GM20431 (cell line): ENCODE data around the gene VSNL1.

Source experiments
- in situ Hi-C: fragments of 300-500 bp; cut with MseI, MboI; formaldehyde crosslinking; loops from one replicate; pipeline ENCODE4 v1.15.0; 2020; ENCODE audit warnings: low sequenced_read_pairs; ENCODE audit not compliant: unreplicated experiment

The VSNL1 gene

DNA sequence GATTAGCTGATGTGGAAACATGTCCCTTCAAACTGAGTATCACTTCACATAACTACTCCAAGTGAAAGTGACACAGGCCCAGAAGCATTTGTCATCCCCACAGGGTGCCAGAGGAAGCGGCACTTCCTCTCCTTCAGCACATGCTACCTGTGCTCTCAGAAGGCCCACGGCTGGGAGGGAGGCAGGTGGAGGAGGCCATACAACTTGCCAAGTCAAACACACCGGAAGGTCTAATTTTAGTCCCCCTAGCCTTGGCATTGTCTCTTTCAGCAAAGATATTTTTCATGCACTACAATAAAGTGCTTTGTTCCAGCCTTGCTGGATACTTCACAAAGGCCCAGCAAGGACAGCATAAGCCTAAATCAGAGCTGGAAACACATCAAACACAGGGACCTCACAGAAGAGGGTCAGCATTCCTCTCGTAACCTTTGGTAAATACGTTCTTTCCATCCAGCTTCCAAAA is 38.0 kb downstream of the VSNL1 start:
- in situ Hi-C loops: no loop called here

- in situ Hi-C loops: no loop called here
Measured at GRCh38 chr2:17579605-17580318, 39.3 kb downstream of the VSNL1 start.

DNA sequence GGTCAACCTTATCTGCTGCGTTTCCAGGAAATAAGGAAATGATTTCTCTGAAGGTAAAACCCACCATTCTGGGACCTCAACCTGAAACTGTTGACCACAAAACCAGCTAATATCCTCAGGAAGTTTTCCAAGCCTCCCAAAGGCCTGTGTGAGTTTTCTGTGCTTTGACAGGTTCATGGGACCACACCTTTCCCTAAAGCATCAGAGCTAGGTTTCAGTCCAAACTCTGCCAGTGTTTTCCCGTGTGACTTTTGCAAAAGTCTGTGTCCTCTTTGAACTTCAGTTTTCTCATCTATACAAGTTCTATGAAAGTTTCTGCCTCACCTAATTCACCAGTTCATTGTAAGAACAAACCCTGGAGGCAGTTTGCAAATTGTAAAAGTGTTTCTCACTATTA is 39.8 kb downstream of the VSNL1 start:
- in situ Hi-C loops: no loop called here

DNA sequence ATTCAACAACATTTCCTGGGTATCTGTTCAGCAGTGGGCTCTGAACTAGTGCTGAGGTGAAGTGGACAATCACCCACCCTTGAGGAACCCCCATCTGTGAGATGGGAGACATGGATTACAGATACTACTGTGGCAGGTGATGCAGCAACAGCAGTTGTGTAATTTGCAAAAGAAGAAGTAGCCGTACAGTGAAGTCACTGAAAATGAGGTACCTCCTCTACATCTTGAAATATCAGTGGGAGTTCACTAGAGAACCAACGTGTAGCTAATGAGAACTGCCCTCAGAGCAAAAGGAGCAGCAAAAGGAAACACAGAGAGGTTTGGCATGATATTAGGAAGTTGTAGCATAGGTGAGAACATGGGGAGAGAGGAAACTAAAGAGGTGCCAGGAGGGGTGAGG is 41.3 kb downstream of the VSNL1 start:
- in situ Hi-C loops: no loop called here

DNA sequence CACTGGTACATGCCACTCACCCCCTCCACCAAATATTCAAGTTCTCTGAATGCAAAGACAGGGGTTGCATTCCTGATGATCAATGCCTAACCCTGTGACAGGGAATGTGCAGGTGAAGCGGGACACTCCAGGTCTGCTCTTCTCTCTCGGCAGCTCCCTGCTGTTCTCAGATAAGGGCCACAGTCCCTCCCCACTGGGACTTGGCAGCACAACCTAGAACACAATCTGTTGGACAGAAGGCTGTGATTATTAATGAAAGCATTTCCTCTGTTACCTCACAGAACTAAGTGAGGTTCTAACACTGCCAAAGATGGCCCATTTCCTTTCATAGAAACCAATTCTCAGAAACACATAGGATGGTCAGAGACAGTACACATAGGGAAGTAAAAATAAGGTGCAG is 42.7 kb downstream of the VSNL1 start:
- in situ Hi-C loops: no loop called here

GRCh38 chr2:17583646-17584045 is 43.1 kb downstream of the VSNL1 start:
- in situ Hi-C loops: no loop called here

DNA sequence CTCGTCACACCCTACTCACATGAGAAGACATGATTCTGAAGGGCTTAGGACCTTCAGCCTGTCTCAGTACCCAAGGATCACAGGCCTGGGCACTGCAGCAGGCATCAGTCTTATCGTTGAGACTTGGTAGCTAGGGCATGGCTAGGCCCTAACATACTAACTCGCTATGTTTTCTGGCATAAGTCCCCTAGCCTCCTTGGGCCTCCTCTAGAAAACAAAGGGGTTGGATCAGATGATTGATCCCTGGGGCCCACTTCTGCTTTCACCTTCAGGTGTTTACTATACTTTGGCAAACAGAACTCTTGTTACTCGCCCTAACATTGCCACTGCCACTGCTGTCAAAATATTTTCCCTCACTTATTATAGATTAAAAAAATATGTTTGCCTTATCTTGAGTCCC is 44.2 kb downstream of the VSNL1 start:
- in situ Hi-C loops: no loop called here

GRCh38 chr2:17587469-17587868 is 47.0 kb downstream of the VSNL1 start:
- in situ Hi-C loops: no loop called here

GRCh38 chr2:17588031-17588430 is 47.5 kb downstream of the VSNL1 start:
- in situ Hi-C loops: no loop called here

DNA sequence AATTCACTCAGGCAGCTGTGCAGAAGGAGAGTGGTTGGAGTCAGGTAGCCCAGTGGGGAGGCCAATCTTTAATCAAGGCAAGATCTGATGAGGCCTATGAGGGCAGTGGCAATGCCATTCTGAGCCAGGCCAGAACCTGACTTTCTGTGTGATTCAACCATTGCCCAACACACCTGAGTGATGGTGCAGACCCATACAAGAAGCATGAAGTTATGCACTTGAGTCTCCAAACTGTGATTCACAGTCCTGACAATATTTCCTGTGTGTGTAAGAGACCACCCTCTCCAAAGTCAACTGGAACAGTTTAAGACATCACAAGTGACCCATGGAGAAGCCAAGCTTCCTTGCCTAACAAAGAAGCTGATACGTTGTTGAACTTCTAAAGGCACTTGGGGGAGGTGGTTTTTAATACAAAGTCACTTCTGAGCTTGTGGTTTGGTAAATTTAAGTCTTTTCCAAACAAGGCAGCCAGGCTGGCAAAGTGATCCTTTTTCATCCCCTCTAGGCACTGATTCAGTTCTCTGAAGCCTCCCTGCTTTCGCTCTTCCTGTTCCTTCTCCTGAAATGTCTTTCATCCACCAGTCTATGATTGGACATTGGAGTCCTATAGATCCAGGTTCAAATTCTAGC is 49.0 kb downstream of the VSNL1 start:
- in situ Hi-C loops: no loop called here

DNA sequence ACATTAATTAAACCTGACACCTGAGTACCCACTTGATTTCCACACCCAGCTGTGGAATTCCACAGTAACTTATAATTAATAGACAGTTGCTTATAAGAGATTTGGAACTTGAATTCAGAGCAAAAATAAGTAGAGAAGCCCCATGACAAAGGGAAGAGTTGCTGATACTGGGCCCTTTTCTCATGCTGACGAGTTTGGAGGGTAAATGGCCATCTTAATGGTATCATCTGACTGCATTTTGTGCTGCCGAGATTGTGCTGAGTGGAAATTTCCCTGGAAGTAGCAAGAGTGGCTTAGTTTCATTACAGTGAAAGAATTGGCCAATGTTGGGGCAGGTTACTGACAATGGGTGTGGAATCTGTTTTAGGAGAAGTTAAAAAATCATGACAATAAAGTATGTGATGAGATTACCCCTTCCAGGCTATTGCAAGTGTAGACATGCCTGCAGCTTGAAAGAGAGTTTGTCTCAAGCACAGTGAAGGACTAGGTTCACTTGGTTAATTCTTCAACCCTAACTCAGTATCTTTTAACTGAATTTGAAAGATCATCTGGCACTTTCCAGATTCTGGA is 49.9 kb downstream of the VSNL1 start:
- in situ Hi-C loops: no loop called here

DNA sequence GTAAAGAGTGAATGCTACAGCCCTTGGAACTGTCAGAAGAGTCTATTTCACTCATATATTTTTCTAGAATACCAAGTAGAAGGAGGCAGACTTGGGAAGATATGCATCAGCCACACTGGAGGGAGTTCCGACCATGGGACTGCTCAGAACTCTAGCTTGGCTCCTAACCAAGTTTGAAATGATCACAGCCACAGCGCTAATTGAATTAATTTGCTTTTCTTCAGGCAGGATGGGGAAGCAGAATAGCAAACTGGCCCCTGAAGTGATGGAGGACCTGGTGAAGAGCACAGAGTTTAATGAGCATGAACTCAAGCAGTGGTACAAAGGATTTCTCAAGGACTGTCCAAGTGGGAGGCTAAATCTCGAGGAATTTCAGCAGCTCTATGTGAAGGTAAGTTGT is 51.4 kb downstream of the VSNL1 start:
- in situ Hi-C loops: no loop called here

GRCh38 chr2:17592731-17593409 is 52.4 kb downstream of the VSNL1 start:
- in situ Hi-C loops: no loop called here

DNA sequence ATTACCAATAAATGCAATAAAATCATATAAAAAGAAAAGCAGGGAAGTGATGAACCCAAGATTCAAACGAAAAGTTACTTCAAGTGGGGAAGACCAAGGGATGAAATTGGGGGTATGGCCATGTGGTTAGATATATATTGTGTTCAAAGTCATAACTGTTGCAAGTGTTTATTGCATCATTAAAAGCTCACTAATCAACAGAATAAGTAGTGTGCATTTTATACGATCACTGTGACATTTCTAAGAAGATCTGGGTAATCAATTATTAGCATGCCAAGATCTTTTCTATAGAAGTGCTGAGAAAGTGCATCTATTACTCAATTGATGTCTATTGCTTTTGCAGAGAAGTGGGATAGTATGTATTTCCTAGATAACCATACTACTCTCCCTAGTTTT is 52.9 kb downstream of the VSNL1 start:
- in situ Hi-C loops: no loop called here

- in situ Hi-C loops: no loop called here
Measured at GRCh38 chr2:17593841-17594491, 53.5 kb downstream of the VSNL1 start.

DNA sequence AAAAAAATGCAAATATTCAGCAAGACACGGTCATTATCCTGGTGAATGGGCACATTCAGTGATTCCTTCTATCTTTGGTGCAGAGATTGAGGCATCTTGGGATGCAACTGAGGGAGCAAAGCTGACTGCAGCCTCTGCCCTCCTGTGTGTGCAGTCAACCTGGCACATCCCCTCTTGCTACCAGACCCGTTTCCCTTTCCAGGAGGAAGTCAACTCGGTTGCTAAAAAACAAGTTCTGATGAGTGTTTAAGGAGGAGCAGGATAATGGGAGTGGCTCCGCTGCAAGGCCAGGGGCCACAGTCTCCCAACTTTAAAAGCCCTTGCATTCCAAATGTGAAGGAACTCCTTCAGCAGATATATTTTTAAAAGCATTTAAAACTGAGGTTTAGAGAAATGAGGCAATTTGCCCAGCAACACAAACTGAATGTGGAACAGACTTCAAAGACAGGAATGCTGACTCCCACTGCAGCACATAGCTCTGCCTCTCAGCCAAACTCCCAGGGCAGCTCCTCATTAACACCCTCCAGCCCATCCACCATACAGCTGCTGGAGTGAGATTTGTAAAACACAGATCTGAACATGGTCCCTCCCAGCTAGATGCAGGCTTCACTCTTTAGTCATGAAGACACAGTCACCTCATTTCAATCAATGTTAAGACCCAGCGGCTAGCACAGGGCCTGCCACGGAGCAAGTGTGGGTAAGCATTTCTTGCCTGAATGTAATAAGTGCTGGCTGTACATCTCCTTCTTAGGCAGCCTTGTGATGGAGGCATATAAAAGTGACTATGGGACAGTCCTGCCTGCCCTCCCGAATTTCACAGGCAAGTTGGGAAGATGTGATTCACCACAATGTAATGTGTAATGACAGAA is 54.3 kb downstream of the VSNL1 start:
- in situ Hi-C loops: no loop called here

DNA sequence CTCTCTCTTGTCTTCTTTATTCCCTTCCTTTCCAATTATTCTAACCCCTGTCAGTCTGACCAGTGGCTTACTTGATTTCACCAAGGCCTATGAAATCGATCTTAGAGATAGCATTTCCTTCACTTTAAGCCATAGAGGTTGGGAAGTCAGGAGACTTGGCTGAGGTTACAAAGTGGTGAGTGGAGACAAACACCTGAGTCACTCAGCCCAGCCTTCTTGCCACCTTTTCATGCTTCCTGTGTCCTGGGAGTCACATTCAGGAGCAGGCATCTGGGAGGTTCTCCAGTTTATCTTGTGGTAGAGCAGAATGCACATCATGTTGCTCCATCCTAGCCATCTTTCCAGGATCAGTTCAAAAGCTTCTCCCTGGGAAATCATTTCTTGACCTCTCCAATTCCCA is 59.1 kb downstream of the VSNL1 start:
- in situ Hi-C loops: no loop called here

GRCh38 chr2:17600556-17601204 is 60.2 kb downstream of the VSNL1 start:
- in situ Hi-C loops: no loop called here

- in situ Hi-C loops: no loop called here
Measured at GRCh38 chr2:17604050-17604449, 63.6 kb downstream of the VSNL1 start.
